Measurements from ENCODE around the gene CD1C.
"Not testable (repeated sequence)": the region's sequence is repeated elsewhere in the genome, so short reads cannot be mapped to it uniquely, and the experiment has no call there.

CD1C gene

GRCh38 chr1:158289811-158290210 lies at the start of gene CD1C:
CD1C (plus strand) TSS chr1:158289923; CDS start chr1:158290065, 142 bp downstream.
- no peak for DNase-seq

DNA sequence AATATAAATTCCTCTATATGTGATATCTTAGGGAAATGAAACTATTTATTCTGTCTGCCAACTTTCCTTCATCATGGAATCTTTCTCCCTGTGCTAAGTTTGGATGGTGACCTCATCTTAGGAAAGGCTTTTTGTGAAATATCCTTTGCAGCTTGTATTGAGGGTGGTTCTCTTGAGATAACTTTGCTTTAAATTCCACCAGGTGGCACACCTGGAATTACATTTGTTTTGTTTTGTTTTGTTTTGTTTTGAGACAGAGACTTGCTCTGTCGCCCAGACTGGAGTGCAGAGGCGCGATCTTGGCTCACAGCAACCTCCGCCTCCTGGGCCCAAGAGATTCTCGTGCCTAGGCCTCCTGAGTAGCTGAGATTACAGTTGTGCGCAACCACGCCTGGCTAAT lies 43.1 kb upstream of the CD1C start:
- peak; percentile 38 to 56 (median 49) for DNase-seq

- peak; percentile 77 to 84 (median 84) for DNase-seq
Observed at GRCh38 chr1:158248118-158248517, 41.6 kb upstream of the CD1C start.

- peak; percentile 67 to 72 (median 71) for DNase-seq
Observed at GRCh38 chr1:158248771-158249170, 41.0 kb upstream of the CD1C start.

GRCh38 chr1:158249646-158250045 lies 40.1 kb upstream of the CD1C start:
- DNase-seq: peak; percentile 52 to 68 (median 57)

DNA sequence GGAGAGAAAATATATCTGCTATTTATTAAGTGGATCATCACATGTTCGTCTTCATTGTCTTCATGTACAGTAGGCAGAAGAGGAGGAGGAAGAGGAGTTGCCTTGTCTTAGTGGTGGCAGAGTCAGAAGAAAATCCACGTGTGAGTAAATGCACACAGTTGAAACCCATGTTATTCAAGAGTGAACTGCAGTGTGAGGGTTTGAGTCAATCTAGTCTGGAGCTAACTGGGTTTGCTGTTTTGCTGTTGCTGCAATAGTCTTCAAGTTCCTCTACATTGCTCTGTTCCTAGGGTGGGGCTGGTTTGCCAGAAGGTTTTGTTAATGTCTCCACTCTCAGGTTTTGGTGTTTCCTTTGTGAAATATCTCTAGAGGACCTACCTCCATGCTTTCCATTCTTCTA lies 38.6 kb upstream of the CD1C start:
- peak; percentile 29 to 52 (median 42) for DNase-seq

DNA sequence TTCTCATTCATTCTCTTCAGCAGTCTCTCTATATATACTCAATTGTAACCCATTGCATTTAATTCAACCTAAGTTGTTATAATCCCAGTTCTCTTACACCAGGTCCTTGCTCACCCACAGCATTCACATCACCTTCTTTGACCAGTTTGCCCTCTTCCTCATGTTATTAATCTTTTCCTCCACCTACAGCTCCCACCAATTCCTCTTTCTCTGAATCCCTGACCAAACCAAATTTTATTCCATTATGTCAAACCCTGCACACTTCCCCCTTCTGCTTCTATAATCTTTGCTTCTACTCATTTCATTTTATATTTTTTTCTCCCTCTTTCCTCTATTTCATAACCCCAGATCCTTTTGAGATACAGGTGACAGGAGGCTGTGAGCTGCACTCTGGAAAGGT lies 34.1 kb upstream of the CD1C start:
- DNase-seq: peak in 1 of 3 donors; percentile 33

GRCh38 chr1:158256747-158257146 lies 33.0 kb upstream of the CD1C start:
- not testable (repeated sequence) for DNase-seq

GRCh38 chr1:158257888-158258287 lies 31.8 kb upstream of the CD1C start:
- peak in 1 of 3 donors; percentile 21 for DNase-seq

GRCh38 chr1:158259117-158259516 lies 30.6 kb upstream of the CD1C start:
- no peak for DNase-seq

DNA sequence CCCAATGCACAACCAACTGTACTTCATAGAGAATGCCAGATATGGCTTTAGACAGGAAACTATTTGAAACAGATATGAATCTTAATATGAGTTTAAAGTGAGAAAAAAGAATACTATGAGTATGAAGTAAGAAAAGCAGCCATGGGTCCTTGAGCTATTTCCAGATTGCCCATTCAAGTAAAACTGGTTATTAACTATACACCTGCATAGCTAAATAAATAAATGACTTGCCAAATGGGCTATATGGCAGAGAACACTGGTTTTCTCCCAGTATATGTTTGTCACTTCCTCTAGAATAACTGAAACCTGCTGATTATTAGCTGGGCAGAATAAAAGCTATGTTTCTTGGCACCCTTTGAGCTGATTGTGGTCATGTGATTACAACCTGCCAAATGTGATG lies 17.0 kb upstream of the CD1C start:
- no peak for DNase-seq

- peak in 1 of 3 donors; percentile 21 for DNase-seq
Observed at GRCh38 chr1:158274797-158275196, 14.9 kb upstream of the CD1C start.

DNA sequence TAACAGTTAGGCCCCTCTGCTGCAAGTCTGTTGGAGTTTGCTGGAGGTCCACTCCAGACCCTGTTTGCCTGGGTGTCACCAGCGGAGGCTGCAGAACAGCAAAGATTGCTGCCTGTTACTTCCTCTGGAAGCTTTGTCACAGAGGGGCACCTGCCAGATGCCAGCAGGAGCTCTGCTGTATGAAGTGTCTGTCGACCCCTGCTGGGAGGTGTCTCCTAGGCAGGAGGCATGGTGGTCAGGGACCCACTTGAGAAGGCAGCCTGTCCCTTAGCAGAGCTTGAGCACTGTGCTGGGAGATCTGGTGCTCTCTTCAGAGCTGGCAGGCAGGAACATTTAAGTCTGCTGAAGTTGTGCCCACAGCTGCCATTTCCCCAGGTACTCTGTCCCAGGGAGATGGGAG lies 7.3 kb upstream of the CD1C start:
- DNase-seq: not testable (repeated sequence)

GRCh38 chr1:158283965-158284364 lies 5.8 kb upstream of the CD1C start:
- peak; percentile 64 to 93 (median 82) for DNase-seq

DNA sequence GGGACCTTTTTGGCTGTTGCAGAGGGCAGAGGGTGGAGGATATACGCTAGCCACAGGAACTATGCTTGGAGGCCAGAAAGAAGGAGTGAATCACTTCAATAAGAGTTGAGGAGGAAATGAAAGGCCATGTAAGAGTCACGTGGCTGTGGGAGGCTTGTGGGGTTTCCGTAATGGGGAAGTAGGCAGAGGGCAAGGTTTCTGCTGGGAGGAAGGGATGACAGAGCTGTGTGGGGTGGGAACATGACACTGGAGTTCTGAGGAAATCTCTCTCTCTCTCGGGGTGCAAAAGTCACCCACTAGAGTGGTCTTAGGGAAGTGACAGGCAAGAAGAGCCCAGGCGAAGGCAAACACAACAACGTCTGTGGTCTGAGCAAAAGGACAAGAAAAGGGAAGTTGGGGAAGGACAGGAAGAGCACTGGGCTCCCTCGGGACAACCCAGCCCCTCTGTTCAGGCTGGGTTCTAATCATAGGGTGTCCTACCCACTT lies 3.9 kb upstream of the CD1C start:
- DNase-seq: peak; percentile 96 to 99 (median 98)

GRCh38 chr1:158286487-158286886 lies 3.2 kb upstream of the CD1C start:
- no peak for DNase-seq

GRCh38 chr1:158286941-158287346 lies 2.8 kb upstream of the CD1C start:
- peak; percentile 27 to 55 (median 51) for DNase-seq

DNA sequence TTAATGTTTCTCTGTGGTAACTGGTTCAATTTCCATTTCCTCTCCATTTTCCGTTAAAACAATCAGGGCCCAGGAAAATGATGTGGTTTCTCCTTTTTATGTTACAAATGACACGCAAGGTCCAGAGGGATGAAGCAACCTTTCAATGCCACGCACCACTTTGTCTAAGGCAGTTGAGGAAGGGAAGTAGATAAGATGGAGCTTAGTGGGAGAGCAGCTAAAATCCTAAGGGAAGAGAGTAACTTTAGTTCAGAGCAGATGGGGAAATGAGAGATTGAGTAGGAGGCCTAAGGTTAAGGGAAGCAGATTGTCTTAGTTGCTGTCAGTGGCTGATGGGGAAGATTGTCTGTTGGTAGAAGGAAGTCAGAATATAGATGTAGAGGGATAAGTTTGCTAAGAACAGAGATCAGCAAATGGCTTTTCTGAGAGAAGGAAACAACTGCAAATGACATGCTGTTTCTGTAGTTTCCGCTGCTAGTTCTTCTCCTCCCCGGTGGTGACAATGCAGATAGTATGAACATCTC lies 660 bp downstream of the CD1C start:
- peak; percentile 44 to 64 (median 61) for DNase-seq

DNA sequence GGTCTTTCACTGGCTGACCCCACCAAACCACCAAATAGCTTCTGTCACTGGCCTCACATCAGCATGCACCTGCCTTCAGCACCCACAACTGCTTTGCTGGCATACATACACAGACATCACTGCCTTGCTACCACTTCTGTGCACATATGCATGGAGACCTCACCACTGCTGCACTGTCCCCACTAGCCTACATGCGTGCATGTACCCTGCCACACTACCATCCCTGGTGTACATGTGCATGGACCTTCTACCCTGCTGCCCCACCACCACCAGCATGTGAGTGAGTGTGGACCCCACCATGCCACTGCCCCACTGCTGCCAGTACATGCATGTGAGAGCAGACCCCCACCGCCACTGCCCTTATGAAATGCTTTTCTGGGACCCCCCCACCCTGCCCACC lies 6.1 kb downstream of the CD1C start:
- DNase-seq: no peak

DNA sequence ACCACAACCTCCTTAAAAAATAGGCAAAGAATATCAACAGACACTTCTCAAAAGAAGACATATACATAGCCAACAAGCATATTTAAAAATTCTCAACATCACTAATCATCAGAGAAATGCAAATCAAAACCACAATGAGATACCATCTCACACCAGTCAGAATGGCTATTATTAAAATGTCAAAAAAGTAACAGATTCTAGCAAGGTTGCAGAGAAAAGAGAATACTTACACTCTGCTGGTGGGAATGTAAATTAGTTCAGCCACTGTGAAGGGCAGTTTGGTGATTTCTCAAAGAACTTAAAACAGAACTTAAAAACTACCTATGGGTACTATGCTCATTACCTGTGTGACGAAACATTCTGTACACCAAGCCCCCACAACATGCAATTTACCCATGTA lies 20.9 kb downstream of the CD1C start:
- no peak for DNase-seq

DNA sequence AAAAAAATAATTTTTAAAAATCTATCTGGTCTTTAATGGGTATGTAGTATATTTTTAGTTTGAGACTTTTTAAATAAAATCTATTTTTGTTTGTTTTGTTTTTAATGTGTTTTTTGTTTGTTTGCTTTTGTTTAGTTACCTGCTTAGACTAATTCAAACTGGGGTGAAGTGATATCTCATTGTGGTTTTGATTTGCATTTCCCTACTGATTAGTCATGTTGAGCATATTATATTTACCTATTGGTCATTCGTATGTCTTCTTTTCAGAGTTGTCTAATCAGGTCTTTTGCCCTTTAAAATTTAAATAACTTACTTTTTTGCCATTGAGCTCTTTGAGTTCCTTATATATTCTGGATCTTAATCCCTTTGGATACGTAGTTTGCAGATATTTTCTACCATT lies 21.3 kb downstream of the CD1C start:
- no peak for DNase-seq

DNA sequence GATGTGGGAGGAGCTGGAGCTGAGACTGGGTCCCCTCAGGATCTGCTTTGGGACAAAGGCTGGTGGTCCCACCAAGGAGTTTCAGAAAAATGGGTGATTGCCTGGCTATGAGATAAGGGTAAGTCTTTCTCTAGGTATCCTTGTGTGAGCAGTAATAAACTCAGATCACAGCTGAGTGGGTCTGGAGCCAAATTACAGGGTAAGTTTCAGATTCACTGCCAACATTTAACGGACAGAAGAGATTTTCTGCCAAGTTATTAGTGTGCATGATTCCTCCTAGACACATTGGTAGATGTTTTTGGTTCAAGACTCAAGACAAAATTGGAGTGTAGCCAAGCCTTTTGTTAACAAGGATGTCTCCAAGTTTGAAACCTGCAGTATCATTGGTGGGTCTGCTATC lies 34.1 kb downstream of the CD1C start:
- no peak for DNase-seq

- peak; percentile 52 to 91 (median 83) for DNase-seq
Observed at GRCh38 chr1:158324395-158324794, 34.7 kb downstream of the CD1C start.

GRCh38 chr1:158327481-158327880 lies 37.8 kb downstream of the CD1C start:
- DNase-seq: peak in 2 of 3 donors; percentile 21 to 27

GRCh38 chr1:158328426-158328825 lies 38.7 kb downstream of the CD1C start:
- DNase-seq: peak; percentile 45 to 61 (median 55)

Measured in suppressor macrophage treated with lipopolysaccharide for 1 hour (primary cell).